Natural killer cell (primary cell): ENCODE results near the gene MSI2. TPM values are rescaled to one million over a fixed set of nuclear protein-coding genes. Genes with fewer than 3 reads are reported as not detected.
"Not testable (repeated sequence)": the region's sequence is repeated elsewhere in the genome, so short reads cannot be mapped to it uniquely, and the experiment has no call there.

ENCODE experiments used
- ATAC-seq, 3 donors: fragments of 150-1000 bp in 2 of 3; fragments of 200-7000 bp in 1 of 3; cut with Tn5 transposase; 1 replicate in 1 of 3; 2 replicates in 2 of 3; pipeline ENCODE4 v1.10.0; 2021; ENCODE audit warnings: mild to moderate bottlenecking in 2 of 3, moderate library complexity in 2 of 3
- DNase-seq, 2 donors: peaks; one replicate each; pipeline versions ENCODE4 v3.0.0 to v3.0.0-alpha.2; 2013 to 2021; ENCODE audit warnings: mixed read lengths in 1 of 2
- H3K27ac ChIP-seq: one replicate; pipeline ENCODE4 v1.5.1; 2013; ENCODE audit warnings: mild to moderate bottlenecking, low read length
- H3K27me3 ChIP-seq: one replicate; pipeline ENCODE4 v1.6.1; 2013; ENCODE audit warnings: low read length; ENCODE audit not compliant: control insufficient read depth, insufficient read depth
- H3K36me3 ChIP-seq: one replicate; pipeline ENCODE4 v1.6.1; 2013; ENCODE audit warnings: low read length; ENCODE audit not compliant: control insufficient read depth, insufficient read depth
- H3K4me1 ChIP-seq: one replicate; pipeline ENCODE4 v1.6.1; 2013; ENCODE audit warnings: low read length; ENCODE audit not compliant: control insufficient read depth, insufficient read depth
- H3K4me3 ChIP-seq: one replicate; pipeline ENCODE4 v1.5.1; 2013; ENCODE audit warnings: low read length
- H3K9me3 ChIP-seq: one replicate; pipeline ENCODE4 v1.6.1; 2013; ENCODE audit warnings: low read length; ENCODE audit not compliant: control insufficient read depth, insufficient read depth
- H3K27ac Mint-ChIP-seq, 2 donors: one replicate each; pipeline ENCODE4 v1.8.0; 2022; ENCODE audit warnings: mild to moderate bottlenecking in 2 of 2, mixed read lengths in 2 of 2, moderate library complexity in 1 of 2
- H3K27me3 Mint-ChIP-seq, 2 donors: one replicate each; pipeline ENCODE4 v1.8.0; 2022; ENCODE audit warnings: low read depth in 2 of 2, mixed read lengths in 2 of 2
- H3K36me3 Mint-ChIP-seq: one replicate; pipeline ENCODE4 v1.8.0; 2022; ENCODE audit warnings: mixed read lengths
- H3K4me1 Mint-ChIP-seq, 2 donors: one replicate each; pipeline ENCODE4 v1.8.0; 2022; ENCODE audit warnings: mixed read lengths in 2 of 2
- H3K4me3 Mint-ChIP-seq: one replicate; pipeline ENCODE4 v1.8.0; 2022; ENCODE audit warnings: mild to moderate bottlenecking, moderate library complexity, mixed read lengths
- H3K9me3 Mint-ChIP-seq, 2 donors: one replicate each; pipeline ENCODE4 v1.8.0; 2022; ENCODE audit warnings: mixed read lengths in 2 of 2
- WGBS: methylation state at CpG from one replicate; pipeline ENCODE4 v1.1.7; 2013; ENCODE audit warnings: missing lambda C conversion rate; ENCODE audit not compliant: insufficient coverage; 5-methylcytosine and 5-hydroxymethylcytosine counted together
- intact Hi-C: fragments of 100-400 bp; cut with micrococcal nuclease; formaldehyde crosslinking; loops from one replicate; pipeline ENCODE4 v1.14.2; 2022
- total RNA-seq, 4 donors: library from RNA; stranded (reverse); fragments of 120-200 nt in 1 of 4; gene quantifications; one replicate each; pipeline versions ENCODE4 v1.2.3 to v1.2.4, GENCODE V29; 2013 to 2022
- TF ChIP-seq, protein P1 (sequence below): fragments of 200-600 bp; IDR thresholded peaks from one replicate; pipeline ENCODE4 v1.8.0; 2022; ENCODE audit warnings: antibody characterized with exemption

Gene MSI2
- total RNA-seq, 3 donors from 2014 or later (not counting 1 experiment from before 2014, with no cell fraction given): 95.5 to 145 (median 96.8) TPM

GRCh38 chr17:57295526-57296023, 39.3 kb downstream of the MSI2 start:
- Mint-ChIP-seq H3K27ac (no peak overlapping the region), H3K36me3 (peaks cover 13% of the 10 kb centered on the region), H3K4me3 (no peak overlapping the region), H3K4me1 (peaks cover 18 to 19% of the 10 kb centered on the region in 2 donors), H3K27me3 (no peaks in the 10 kb centered on the region), H3K9me3 (no peaks in the 10 kb centered on the region)
- Histone ChIP-seq H3K27ac (no peak overlapping the region), H3K27me3 (no peaks in the 10 kb centered on the region), H3K9me3 (no peaks in the 10 kb centered on the region), H3K36me3 (no peaks in the 10 kb centered on the region), H3K4me3 (no peak overlapping the region), H3K4me1 (no peaks in the 10 kb centered on the region)
- intact Hi-C loops: no loop called here
- TF ChIP-seq, protein P1, sequence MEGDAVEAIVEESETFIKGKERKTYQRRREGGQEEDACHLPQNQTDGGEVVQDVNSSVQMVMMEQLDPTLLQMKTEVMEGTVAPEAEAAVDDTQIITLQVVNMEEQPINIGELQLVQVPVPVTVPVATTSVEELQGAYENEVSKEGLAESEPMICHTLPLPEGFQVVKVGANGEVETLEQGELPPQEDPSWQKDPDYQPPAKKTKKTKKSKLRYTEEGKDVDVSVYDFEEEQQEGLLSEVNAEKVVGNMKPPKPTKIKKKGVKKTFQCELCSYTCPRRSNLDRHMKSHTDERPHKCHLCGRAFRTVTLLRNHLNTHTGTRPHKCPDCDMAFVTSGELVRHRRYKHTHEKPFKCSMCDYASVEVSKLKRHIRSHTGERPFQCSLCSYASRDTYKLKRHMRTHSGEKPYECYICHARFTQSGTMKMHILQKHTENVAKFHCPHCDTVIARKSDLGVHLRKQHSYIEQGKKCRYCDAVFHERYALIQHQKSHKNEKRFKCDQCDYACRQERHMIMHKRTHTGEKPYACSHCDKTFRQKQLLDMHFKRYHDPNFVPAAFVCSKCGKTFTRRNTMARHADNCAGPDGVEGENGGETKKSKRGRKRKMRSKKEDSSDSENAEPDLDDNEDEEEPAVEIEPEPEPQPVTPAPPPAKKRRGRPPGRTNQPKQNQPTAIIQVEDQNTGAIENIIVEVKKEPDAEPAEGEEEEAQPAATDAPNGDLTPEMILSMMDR: no peak
- ATAC-seq (no peak), DNase-seq (no peak)
- 75% methylated on average over 4 of the region's 5 CpGs for WGBS

DNA sequence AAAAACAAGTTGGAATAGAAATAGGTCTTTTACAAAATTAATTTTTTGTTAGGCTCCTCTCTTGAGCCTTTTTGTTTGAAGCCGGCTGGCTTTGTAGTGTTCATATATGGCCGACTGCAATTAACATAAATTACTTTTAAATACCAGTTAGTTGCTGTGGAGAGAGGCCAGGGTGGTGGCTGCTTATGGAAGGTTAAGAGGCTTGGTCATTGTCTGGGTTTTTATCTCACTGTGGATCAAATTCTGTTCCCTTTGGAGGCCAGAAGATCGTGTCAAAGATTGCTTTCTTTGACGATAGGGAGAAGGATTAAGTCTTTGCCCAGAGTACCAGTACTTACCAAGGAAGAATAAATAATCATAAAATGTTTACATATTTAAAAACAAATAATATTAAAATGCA, 39.9 kb downstream of the MSI2 start:
- no peak for ATAC-seq
- TF ChIP-seq, protein P1: no peak
- no peak overlapping the region for H3K4me3 Mint-ChIP-seq
- H3K9me3 Mint-ChIP-seq: no peaks in the 10 kb centered on the region
- peaks cover 15% of the 10 kb centered on the region for H3K36me3 Mint-ChIP-seq
- Histone ChIP-seq H3K36me3 (no peaks in the 10 kb centered on the region), H3K4me1 (no peaks in the 10 kb centered on the region), H3K27ac (no peak overlapping the region), H3K27me3 (no peaks in the 10 kb centered on the region), H3K4me3 (no peak overlapping the region), H3K9me3 (no peaks in the 10 kb centered on the region)
- no peak for DNase-seq
- WGBS: 100% methylated on average over 1 of the region's 4 CpGs
- intact Hi-C loops: no loop called here
- H3K4me1 Mint-ChIP-seq: peaks cover 19 to 22% of the 10 kb centered on the region in 2 donors
- H3K27ac Mint-ChIP-seq: no peak overlapping the region
- no peaks in the 10 kb centered on the region for H3K27me3 Mint-ChIP-seq

DNA sequence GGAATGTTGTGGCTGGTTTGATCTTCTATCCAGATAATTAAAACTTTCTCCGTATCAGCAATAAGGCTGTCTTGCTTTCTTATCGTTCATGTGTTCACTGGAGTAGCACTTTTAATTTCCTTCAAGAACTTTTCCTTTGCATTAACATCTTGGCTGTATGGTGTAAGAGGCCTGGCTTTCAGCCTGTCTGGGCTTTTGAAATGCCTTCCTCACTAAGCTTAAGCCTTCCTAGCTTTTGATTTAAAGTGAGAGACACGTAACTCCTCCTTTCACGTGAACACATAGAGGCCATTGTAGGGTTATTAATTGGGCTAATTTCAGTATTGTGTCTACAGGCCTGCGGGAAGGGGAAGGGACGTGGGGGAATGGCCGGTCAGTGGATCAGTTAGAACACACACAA, 42.9 kb downstream of the MSI2 start:
- TF ChIP-seq, protein P1: no peak
- ATAC-seq: no peak
- H3K36me3 Mint-ChIP-seq: peaks cover 15% of the 10 kb centered on the region
- no peak for DNase-seq
- Histone ChIP-seq H3K4me3 (no peak overlapping the region), H3K27me3 (no peaks in the 10 kb centered on the region), H3K4me1 (no peaks in the 10 kb centered on the region), H3K9me3 (no peaks in the 10 kb centered on the region), H3K27ac (no peak overlapping the region), H3K36me3 (no peaks in the 10 kb centered on the region)
- H3K27me3 Mint-ChIP-seq: no peaks in the 10 kb centered on the region
- no peak overlapping the region for H3K4me3 Mint-ChIP-seq
- peaks cover 29 to 35% of the 10 kb centered on the region in 2 donors for H3K4me1 Mint-ChIP-seq
- no peaks in the 10 kb centered on the region for H3K9me3 Mint-ChIP-seq
- 97% methylated on average over 4 of the region's 7 CpGs for WGBS
- intact Hi-C loops: no loop called here
- H3K27ac Mint-ChIP-seq: no peak overlapping the region

DNA sequence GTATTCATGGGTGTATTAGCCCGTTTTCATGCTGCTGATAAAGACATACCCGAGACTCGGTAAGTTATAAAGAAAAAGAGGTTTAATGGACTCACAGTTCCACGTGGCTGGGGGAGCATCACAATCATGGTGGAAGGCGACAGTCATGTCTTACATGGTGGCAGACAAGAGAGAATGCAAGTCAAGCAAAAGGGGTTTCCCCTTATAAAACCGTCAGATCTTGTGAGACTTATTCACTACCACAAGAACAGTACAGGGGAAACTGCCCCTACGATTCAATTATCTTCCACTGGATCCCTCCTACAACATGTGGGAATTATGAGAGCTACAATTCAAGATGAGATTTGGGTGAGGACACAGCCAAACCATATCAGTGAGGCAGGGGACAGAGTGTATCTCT, 44.3 kb downstream of the MSI2 start:
- H3K27me3 ChIP-seq, H3K27ac Mint-ChIP-seq, H3K27me3 Mint-ChIP-seq, H3K4me3 ChIP-seq, ATAC-seq, H3K9me3 Mint-ChIP-seq, H3K36me3 ChIP-seq, DNase-seq, H3K4me3 Mint-ChIP-seq, H3K27ac ChIP-seq, intact Hi-C loops, H3K9me3 ChIP-seq, H3K4me1 ChIP-seq: not testable (repeated sequence)
- H3K4me1 Mint-ChIP-seq: peaks cover 18 to 30% of the 10 kb centered on the region in 2 donors
- H3K36me3 Mint-ChIP-seq: peaks cover 15% of the 10 kb centered on the region
- 87% methylated on average over 7 of the region's 7 CpGs for whole genome bisulfite sequencing
